HG03025 (cell line): ENCODE data around the gene CECR2.

Source experiments
- ATAC-seq: cut with Tn5 transposase; IDR thresholded peaks from one replicate; pipeline ENCODE4 v1.9.1; 2021; ENCODE audit warnings: mild to moderate bottlenecking, moderate library complexity; ENCODE audit not compliant: unreplicated experiment, low FRiP score

The CECR2 gene

DNA sequence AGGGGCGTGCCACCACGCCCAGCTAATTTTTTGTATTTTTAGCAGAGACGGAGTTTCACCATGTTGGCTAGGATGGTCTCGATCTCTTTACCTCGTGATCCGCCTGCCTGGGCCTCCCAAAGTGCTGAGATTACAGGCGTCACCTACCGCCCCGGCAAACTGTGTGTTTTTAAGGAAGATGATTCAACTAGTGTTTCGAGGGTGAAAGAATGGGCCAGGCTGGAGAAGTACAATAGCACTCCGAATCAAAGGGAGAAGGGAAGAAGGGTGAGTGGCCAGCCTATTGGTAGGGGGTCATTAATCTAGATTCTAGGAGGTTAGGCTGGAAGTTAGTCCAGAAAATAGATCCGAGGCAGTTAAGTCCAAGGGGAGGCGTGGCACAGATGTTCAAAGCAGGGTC is 2.9 kb upstream of the CECR2 start:
- ATAC-seq = no peak

GRCh38 chr22:17366830-17367229 is 2.4 kb upstream of the CECR2 start:
- ATAC-seq = no peak

DNA sequence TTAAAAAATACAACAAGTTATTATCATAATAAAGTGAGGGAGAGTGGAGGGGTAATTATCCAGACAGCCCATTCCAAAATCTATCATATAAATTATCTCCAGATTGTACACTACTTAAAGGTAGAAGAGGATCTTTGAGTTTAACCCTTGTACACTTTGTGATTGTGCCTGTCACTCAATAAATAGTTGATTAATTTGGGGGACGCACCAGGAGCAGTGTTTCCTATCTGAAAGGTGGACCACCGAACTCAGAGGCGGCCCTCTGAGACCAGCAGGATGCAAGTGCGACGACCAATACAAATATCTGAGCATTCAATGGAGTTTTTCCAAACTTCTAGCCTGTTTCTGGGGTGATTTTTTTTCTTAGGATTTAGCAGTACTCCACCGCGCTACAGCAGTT is 1.1 kb upstream of the CECR2 start:
- no peak for ATAC-seq

- no peak for ATAC-seq
These were observed 464 bp upstream of the CECR2 start for GRCh38 chr22:17368554-17369438.

DNA sequence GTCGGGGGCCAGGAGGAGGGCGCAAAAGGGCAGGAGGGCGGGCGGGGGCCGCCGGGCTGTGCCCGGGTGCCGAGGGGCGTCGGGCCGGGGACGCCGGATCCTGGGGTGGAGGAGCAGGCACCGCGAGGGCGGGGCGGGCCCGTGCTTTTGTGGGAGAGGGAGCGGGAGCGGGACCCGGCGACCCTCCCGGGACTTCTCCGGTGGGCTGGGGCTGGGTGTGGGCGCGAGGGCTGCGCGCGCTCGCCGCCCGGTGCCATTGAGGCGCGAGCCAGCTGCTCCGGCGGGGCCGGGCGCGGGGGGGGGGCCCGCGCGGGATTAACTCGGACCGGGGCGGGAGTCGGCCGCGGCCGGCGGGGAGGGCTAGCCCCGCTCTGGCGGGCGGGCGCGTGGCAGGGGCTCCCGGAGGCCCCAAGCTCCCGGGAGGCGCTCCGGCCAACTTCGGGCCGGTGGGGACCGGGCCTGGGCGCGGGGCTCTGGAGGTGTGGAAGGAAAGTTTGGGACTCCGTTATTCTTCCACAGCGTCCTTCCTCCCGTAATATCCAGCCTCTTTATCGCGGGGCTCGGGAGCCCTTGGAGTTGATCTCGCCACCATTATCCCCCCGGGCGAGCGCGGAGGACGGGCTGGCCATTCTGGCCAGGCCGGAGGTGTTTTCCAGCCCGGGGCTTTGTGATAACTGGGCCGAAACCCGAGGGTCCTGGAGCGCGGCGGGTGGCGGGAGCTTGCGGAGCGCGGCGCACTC is 936 bp downstream of the CECR2 start:
- ATAC-seq = no peak

- no peak for ATAC-seq
These were observed 1.6 kb downstream of the CECR2 start for GRCh38 chr22:17370766-17371432.

DNA sequence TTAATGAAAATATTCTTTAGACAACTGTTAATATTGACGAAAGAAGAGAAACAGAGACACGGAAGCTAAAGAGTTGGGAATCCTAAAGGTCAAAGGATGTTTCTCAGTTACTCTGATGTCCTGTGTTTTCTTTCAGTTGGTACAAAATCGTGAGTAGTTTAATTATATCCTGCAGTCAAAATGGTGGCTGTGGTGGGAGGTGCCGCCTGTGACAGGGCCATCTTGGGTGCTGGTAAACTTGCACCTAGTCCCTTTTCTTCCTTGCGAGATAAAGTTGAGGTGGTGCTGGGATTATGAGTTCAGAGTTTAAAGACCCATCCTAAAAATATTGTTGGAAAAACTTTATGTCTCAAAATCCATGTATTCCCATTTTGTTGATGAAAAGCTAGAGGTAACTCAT is 2.2 kb downstream of the CECR2 start:
- ATAC-seq = no peak

GRCh38 chr22:17373855-17374254 is 4.6 kb downstream of the CECR2 start:
- no peak for ATAC-seq

GRCh38 chr22:17375914-17376614 is 6.8 kb downstream of the CECR2 start:
- no peak for ATAC-seq

GRCh38 chr22:17376950-17377349 is 7.7 kb downstream of the CECR2 start:
- ATAC-seq = no peak

- ATAC-seq = no peak
These were observed 10.7 kb downstream of the CECR2 start for GRCh38 chr22:17379944-17380343.

GRCh38 chr22:17380359-17381087 is 11.3 kb downstream of the CECR2 start:
- no peak for ATAC-seq

DNA sequence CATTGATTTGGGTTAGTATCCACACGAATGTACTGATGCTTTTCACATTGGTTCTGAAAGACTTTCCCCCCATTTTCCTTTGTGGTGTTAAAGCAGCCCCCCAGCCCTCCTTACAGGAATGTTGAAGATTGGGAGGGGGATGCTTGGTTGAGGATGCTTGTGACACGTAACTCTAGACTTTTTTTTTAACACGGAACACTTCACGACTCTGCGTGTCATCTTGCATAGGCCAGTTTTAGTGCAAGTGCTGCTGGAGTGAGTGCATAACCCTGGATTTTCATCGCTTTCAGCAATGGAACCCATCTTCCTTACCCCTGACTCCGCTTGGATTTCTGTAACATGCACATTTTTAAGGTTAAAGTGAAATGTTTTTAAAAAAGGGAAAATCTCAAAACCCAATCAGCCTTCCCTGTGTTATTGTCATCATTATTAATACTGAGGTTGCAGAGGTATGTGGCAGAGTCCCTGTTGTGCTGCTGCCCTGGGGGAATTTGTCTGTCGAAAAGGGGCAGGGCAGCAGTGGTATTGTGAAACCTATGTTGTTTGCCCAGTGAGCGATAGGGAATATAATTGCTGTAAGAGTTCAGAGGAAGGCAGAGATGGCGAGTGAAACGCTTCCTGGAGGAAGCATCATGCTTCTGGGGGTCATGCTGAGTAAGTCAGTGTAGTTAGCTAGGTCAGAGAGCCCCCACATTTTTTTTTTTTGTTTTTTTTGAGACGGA is 12.1 kb downstream of the CECR2 start:
- ATAC-seq = no peak

GRCh38 chr22:17384612-17385330 is 15.5 kb downstream of the CECR2 start:
- no peak for ATAC-seq

GRCh38 chr22:17387356-17387755 is 18.1 kb downstream of the CECR2 start:
- ATAC-seq = no peak

DNA sequence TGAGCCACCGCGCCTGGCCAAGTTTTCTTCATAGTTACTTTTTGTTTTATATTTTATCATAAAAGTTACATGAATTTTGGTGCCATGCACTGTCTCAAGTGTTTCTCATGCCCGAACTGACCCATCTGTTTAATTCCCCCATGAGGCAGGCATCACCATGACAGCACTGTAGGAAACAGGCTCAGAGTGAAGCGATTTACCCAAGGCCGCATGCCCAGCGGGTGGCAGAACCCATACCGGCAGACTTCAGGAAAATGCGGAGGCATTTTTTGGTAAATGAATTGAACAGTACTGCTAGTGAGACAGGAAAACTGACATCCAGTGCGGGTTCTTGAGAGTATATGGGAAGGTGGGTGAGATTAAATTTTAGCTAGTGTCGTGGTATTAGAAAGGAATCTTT is 19.0 kb downstream of the CECR2 start:
- no peak for ATAC-seq

DNA sequence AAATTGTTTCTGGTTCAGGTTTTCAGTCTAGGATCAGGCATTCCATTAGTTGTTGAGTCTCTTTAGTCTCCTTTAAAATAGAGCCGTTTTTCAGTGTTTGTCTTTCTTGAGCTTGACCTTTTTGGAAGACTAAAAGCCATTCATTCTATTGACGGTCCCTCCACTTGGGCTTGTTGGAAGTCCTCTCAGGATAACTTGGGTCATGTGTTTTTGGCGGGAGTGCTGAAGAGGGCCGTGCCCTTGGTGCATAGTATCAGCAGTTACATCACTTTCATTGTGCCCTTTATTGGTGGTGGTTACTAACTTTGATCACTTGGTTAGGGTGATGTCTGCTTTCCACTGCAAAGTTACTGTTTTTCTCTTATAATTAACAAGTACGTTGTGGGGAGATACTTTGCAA is 20.8 kb downstream of the CECR2 start:
- ATAC-seq = no peak

DNA sequence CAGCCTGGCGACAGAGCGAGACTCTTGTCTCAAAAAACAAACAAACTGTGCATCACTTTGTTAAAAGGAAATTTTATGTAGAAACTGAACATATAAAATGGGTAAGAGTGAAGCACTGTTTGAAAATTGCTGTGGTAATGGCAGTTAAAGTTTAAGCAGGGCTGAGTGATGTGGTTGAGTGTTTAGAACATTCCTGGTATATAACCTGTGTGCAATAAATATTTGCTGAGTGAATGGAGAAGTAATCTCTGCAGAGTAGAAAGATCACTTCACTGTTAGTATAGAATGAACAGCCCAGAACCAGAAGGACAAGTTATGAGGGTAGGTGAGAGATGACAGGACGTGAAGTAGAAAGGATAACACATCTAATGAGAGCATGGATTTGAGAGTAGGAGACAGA is 27.3 kb downstream of the CECR2 start:
- no peak for ATAC-seq
